Spleen (tissue), 11 donors: ENCODE data around the gene RPUSD4. TPM values are rescaled to one million over a fixed set of nuclear protein-coding genes. Genes with fewer than 3 reads are reported as not detected.

Source experiments
- DNase-seq: peaks from one replicate; pipeline ENCODE4 v3.0.0-alpha.2; 2020
- H3K27ac ChIP-seq, 8 donors: fragments of 200-600 bp; sonication (generic) in 7 of 8; 1 replicate in 4 of 8; 2 replicates in 4 of 8; pipeline versions ENCODE4 v1.5.0 to v1.8.0; 2016 to 2021; ENCODE audit warnings: inconsistent platforms in 4 of 8, mild to moderate bottlenecking in 4 of 8, moderate library complexity in 1 of 8
- H3K27me3 ChIP-seq, 7 donors: fragments of 200-600 bp; sonication (generic) in 6 of 7; replicated peaks in 1 of 7; 1 replicate in 4 of 7; 2 replicates in 3 of 7; pipeline versions ENCODE4 v1.5.0 to v1.8.0; 2016 to 2021; ENCODE audit warnings: inconsistent platforms in 3 of 7, mild to moderate bottlenecking in 1 of 7
- H3K36me3 ChIP-seq, 6 donors: fragments of 200-600 bp; sonication (generic) in 5 of 6; 1 replicate in 4 of 6; 2 replicates in 2 of 6; pipeline versions ENCODE4 v1.5.0 to v1.8.0; 2016 to 2021; ENCODE audit warnings: inconsistent platforms in 2 of 6
- H3K4me1 ChIP-seq, 6 donors: fragments of 200-600 bp; sonication (generic) in 5 of 6; 1 replicate in 3 of 6; 2 replicates in 3 of 6; pipeline versions ENCODE4 v1.5.0 to v1.8.0; 2016 to 2021; ENCODE audit warnings: inconsistent platforms in 3 of 6
- H3K4me3 ChIP-seq, 8 donors: fragments of 200-600 bp; sonication (generic) in 7 of 8; 1 replicate in 4 of 8; 2 replicates in 4 of 8; pipeline versions ENCODE4 v1.5.0 to v1.8.0; 2016 to 2021; ENCODE audit warnings: inconsistent platforms in 4 of 8, mild to moderate bottlenecking in 4 of 8, moderate library complexity in 2 of 8
- H3K9me3 ChIP-seq, 8 donors: fragments of 200-600 bp; sonication (generic) in 7 of 8; 1 replicate in 4 of 8; 2 replicates in 4 of 8; pipeline versions ENCODE4 v1.5.0 to v1.8.0; 2016 to 2021; ENCODE audit warnings: inconsistent platforms in 4 of 8
- CTCF ChIP-seq, 11 experiments: fragments of 200-600 bp in 7 of 11; fragments of 450-650 bp in 4 of 11; sonication (generic) in 4 of 11; IDR thresholded peaks in 8 of 11; conservative IDR thresholded peaks in 3 of 11; 1 replicate in 7 of 11; 2 replicates in 4 of 11; pipeline versions ENCODE4 v1.4.0 to v1.8.0; 2016 to 2021; ENCODE audit warnings: antibody characterized with exemption in 11 of 11, inconsistent platforms in 4 of 11, mild to moderate bottlenecking in 1 of 11
- POLR2A ChIP-seq, 3 donors: fragments of 450-650 bp; IDR thresholded peaks; one replicate each; pipeline ENCODE4 v1.5.1; 2017; ENCODE audit warnings: antibody characterized with exemption in 3 of 3, mild to moderate bottlenecking in 1 of 3
- POLR2AphosphoS5 ChIP-seq, 3 donors: sonication (generic); formaldehyde crosslinking; IDR thresholded peaks; one replicate each; pipeline ENCODE4 v1.5.1; 2017; ENCODE audit warnings: antibody characterized with exemption in 3 of 3
- WGBS, 5 donors: extraction: QIAGEN DNeasy Blood & Tissue Kit in 3 of 5; methylation state at CpG; one replicate each; pipeline versions ENCODE4 v1.1.5 to v1.1.7; 2013 to 2018; 5-methylcytosine and 5-hydroxymethylcytosine counted together
- intact Hi-C: fragments of 100-400 bp; cut with DNase I; formaldehyde crosslinking; loops from one replicate; pipeline ENCODE4 v1.15.0; 2023; ENCODE audit warnings: low total_unique reads
- polyA plus RNA-seq, 3 donors: library from polyadenylated mRNA; stranded (reverse); fragments of 200-250 nt; gene quantifications; one replicate each; pipeline ENCODE4 v1.2.1, GENCODE V29; 2013
- total RNA-seq, 7 donors: library from RNA; depleted of rRNA in 3 of 7; stranded (reverse); fragments of >200 nt in 3 of 7; fragmentation: NEBNext Ultra II Directional in 4 of 7; extraction: Animal tissue kit (Norgen Biotek cat#: 25700) in 4 of 7; gene quantifications; one replicate each; pipeline versions ENCODE4 v1.1.0 to v1.2.1, GENCODE V29; 2016 to 2021
- donor health status: healthy with polysubstance abuse.
- donor health status: DM: no; HTN: no; CAD: no; lungs with moderate emphysema.
- donor health status: DM: no; HTN: no; CAD: no.
- donor health status: Bipolar disorder and iron deficiency.
- donor health status: healthy.
- donor health status: DM: no; HTN: no; CAD: no.
- donor health status: DM: yes; HTN: yes; CAD: no.

Gene RPUSD4
- total and polyA plus RNA-seq, 10 donors, result 14.5 to 26.7 (median 21.7) TPM

GRCh38 chr11:126185259-126186024 is 26.0 kb downstream of the RPUSD4 start:
- H3K4me3 ChIP-seq, result no peak overlapping the region
- H3K27me3 ChIP-seq, result no peaks in the 10 kb centered on the region
- WGBS, 5 donors, result 86 to 94% (median 89%) methylated on average over 25 to 26 of the region's 26 CpGs
- no peak overlapping the region for H3K27ac ChIP-seq
- DNase-seq, result peak; percentile 48
- intact Hi-C loops, result no loop called here
- H3K4me1 ChIP-seq, result peaks cover 0 to 12% (median 2%) of the 10 kb centered on the region in 6 donors
- peaks cover 0 to 48% (median 0%) of the 10 kb centered on the region in 6 donors for H3K36me3 ChIP-seq
- peaks cover 0 to 7% (median 2%) of the 10 kb centered on the region in 8 donors for H3K9me3 ChIP-seq
- TF ChIP-seq POLR2AphosphoS5 (IDR thresholded peaks at IDR 0.05), result no peak
- no peak for TF ChIP-seq POLR2A (IDR thresholded peaks at IDR 0.05)
- no peak for TF ChIP-seq CTCF (IDR thresholded peaks at IDR 0.05 in 8 of 11, conservative IDR thresholded peaks at IDR 0.05 in 3 of 11)

- peak; percentile 52 for DNase-seq
- peaks cover 0 to 11% (median 3%) of the 10 kb centered on the region in 8 donors for H3K9me3 ChIP-seq
- peaks cover 0 to 27% (median 0%) of the 10 kb centered on the region in 6 donors for H3K36me3 ChIP-seq
- 70 to 80% (median 74%) methylated on average over 10 to 11 of the region's 11 CpGs for WGBS, 5 donors
- TF ChIP-seq CTCF (IDR thresholded peaks at IDR 0.05 in 8 of 11, conservative IDR thresholded peaks at IDR 0.05 in 3 of 11) (no peak), POLR2AphosphoS5 (IDR thresholded peaks at IDR 0.05) (no peak), POLR2A (IDR thresholded peaks at IDR 0.05) (no peak)
- H3K4me1 ChIP-seq, result no peaks in the 10 kb centered on the region
- H3K27me3 ChIP-seq, result no peaks in the 10 kb centered on the region
- H3K27ac ChIP-seq, result no peak overlapping the region
- intact Hi-C loops, result no loop called here
- no peak overlapping the region for H3K4me3 ChIP-seq
These were observed 28.5 kb downstream of the RPUSD4 start for GRCh38 chr11:126182787-126183445.

GRCh38 chr11:126181939-126182730 is 29.3 kb downstream of the RPUSD4 start:
- Histone ChIP-seq H3K4me3 (no peak overlapping the region), H3K4me1 (no peaks in the 10 kb centered on the region), H3K27ac (no peak overlapping the region), H3K36me3 (peaks cover 0 to 23% (median 0%) of the 10 kb centered on the region in 6 donors), H3K27me3 (no peaks in the 10 kb centered on the region), H3K9me3 (peaks cover 0 to 11% (median 3%) of the 10 kb centered on the region in 8 donors)
- TF ChIP-seq POLR2A (IDR thresholded peaks at IDR 0.05) (no peak), POLR2AphosphoS5 (IDR thresholded peaks at IDR 0.05) (no peak), CTCF (IDR thresholded peaks at IDR 0.05 in 8 of 11, conservative IDR thresholded peaks at IDR 0.05 in 3 of 11) (no peak)
- DNase-seq, result peak; percentile 41
- intact Hi-C loops, result no loop called here
- WGBS, 5 donors, result 62 to 72% (median 63%) methylated on average over 10 to 13 of the region's 13 CpGs
